Transverse colon (tissue), 3 donors: ENCODE results near the gene FGD5.

Source experiments
- CTCF ChIP-seq, 5 experiments: fragments of 200-600 bp in 3 of 5; fragments of 450-650 bp in 2 of 5; sonication (generic) in 3 of 5; IDR thresholded peaks; 1 replicate in 2 of 5; 2 replicates in 3 of 5; pipeline ENCODE4 v1.5.1; 2016 to 2017; ENCODE audit warnings: antibody characterized with exemption in 5 of 5, inconsistent platforms in 3 of 5, mild to moderate bottlenecking in 2 of 5, moderate library complexity in 1 of 5
- EP300 ChIP-seq: sonication (generic); formaldehyde crosslinking; IDR thresholded peaks from one replicate; pipeline ENCODE4 v1.6.1; 2017; ENCODE audit warnings: antibody characterized with exemption, low read depth
- POLR2A ChIP-seq: fragments of 450-650 bp; IDR thresholded peaks from one replicate; pipeline ENCODE4 v1.6.1; 2016; ENCODE audit warnings: antibody characterized with exemption, mild to moderate bottlenecking, moderate library complexity

GRCh38 chr3:14806641-14807263 is 12.0 kb upstream of the FGD5 start:
- TF ChIP-seq POLR2A (no peak), CTCF (IDR thresholded peaks at IDR 0.05) (no peak), EP300 (no peak)
